Stimulated activated CD8-positive, alpha-beta memory T cell treated with anti-CD3 and anti-CD28 coated beads, Interleukin-15, amount 100 ng/mL, for 1 hour (primary cell): ENCODE data around the gene RNF180.
"Not testable (repeated sequence)": the region's sequence is repeated elsewhere in the genome, so short reads cannot be mapped to it uniquely, and the experiment has no call there.

Source experiments
- DNase-seq: peaks from one replicate; pipeline ENCODE4 v3.0.0-alpha.2; 2020; ENCODE audit warnings: low read depth

RNF180 gene

GRCh38 chr5:64285188-64286130 lies 119.8 kb downstream of the RNF180 start:
- no peak for DNase-seq

- no peak for DNase-seq
These were observed 120.7 kb downstream of the RNF180 start for GRCh38 chr5:64286381-64286780.

GRCh38 chr5:64288496-64288895 lies 122.9 kb downstream of the RNF180 start:
- DNase-seq = not testable (repeated sequence)

GRCh38 chr5:64292611-64293215 lies 127.1 kb downstream of the RNF180 start:
- no peak for DNase-seq

GRCh38 chr5:64295101-64295500 lies 129.5 kb downstream of the RNF180 start:
- DNase-seq = no peak

GRCh38 chr5:64298586-64298985 lies 132.9 kb downstream of the RNF180 start:
- no peak for DNase-seq

GRCh38 chr5:64299805-64300204 lies 134.2 kb downstream of the RNF180 start:
- DNase-seq = no peak

GRCh38 chr5:64301566-64301965 lies 135.9 kb downstream of the RNF180 start:
- DNase-seq = no peak

- DNase-seq = no peak
These were observed 142.5 kb downstream of the RNF180 start for GRCh38 chr5:64308135-64308534.

GRCh38 chr5:64312491-64312890 lies 146.8 kb downstream of the RNF180 start:
- DNase-seq = no peak

- DNase-seq = no peak
These were observed 150.1 kb downstream of the RNF180 start for GRCh38 chr5:64315778-64316177.

- DNase-seq = no peak
These were observed 152.5 kb downstream of the RNF180 start for GRCh38 chr5:64318175-64318574.

- DNase-seq = no peak
These were observed 157.9 kb downstream of the RNF180 start for GRCh38 chr5:64323591-64323990.

- DNase-seq = no peak
These were observed 165.1 kb downstream of the RNF180 start for GRCh38 chr5:64330728-64331231.

- DNase-seq = no peak
These were observed 166.1 kb downstream of the RNF180 start for GRCh38 chr5:64331597-64332277.

- DNase-seq = no peak
These were observed 168.2 kb downstream of the RNF180 start for GRCh38 chr5:64333886-64334285.

GRCh38 chr5:64339769-64340168 lies 174.1 kb downstream of the RNF180 start:
- DNase-seq = no peak

GRCh38 chr5:64340293-64340692 lies 174.7 kb downstream of the RNF180 start:
- DNase-seq = no peak

GRCh38 chr5:64341340-64341739 lies 175.7 kb downstream of the RNF180 start:
- DNase-seq = no peak

- no peak for DNase-seq
These were observed 178.9 kb downstream of the RNF180 start for GRCh38 chr5:64344501-64344900.

- no peak for DNase-seq
These were observed 181.7 kb downstream of the RNF180 start for GRCh38 chr5:64347309-64347708.

- DNase-seq = no peak
These were observed 198.8 kb downstream of the RNF180 start for GRCh38 chr5:64364426-64364825.

- DNase-seq = no peak
These were observed 219.1 kb downstream of the RNF180 start for GRCh38 chr5:64384765-64385164.
